Glutamatergic neuron (in vitro differentiated cells): ENCODE results near the gene MEFV. TPM values are rescaled to one million over a fixed set of nuclear protein-coding genes. Genes with fewer than 3 reads are reported as not detected.
"Not testable (repeated sequence)": the region's sequence is repeated elsewhere in the genome, so short reads cannot be mapped to it uniquely, and the experiment has no call there.

Source experiments
- DNase-seq: peaks from one replicate; pipeline ENCODE4 v3.0.0; 2022
- H3K27ac Mint-ChIP-seq: one replicate; pipeline ENCODE4 v1.8.0; 2020; ENCODE audit warnings: mild to moderate bottlenecking, mixed read lengths, inconsistent platforms; ENCODE audit not compliant: unreplicated experiment
- H3K27me3 Mint-ChIP-seq: one replicate; pipeline ENCODE4 v1.8.0; 2020; ENCODE audit warnings: mild to moderate bottlenecking, moderate library complexity, mixed read lengths, inconsistent platforms; ENCODE audit not compliant: unreplicated experiment
- H3K36me3 Mint-ChIP-seq: one replicate; pipeline ENCODE4 v1.8.0; 2020; ENCODE audit warnings: mild to moderate bottlenecking, mixed read lengths, inconsistent platforms; ENCODE audit not compliant: unreplicated experiment
- H3K4me1 Mint-ChIP-seq: one replicate; pipeline ENCODE4 v1.8.0; 2020; ENCODE audit warnings: mild to moderate bottlenecking, low read depth, mixed read lengths, inconsistent platforms; ENCODE audit not compliant: unreplicated experiment
- H3K4me3 Mint-ChIP-seq: one replicate; pipeline ENCODE4 v1.8.0; 2020; ENCODE audit warnings: mild to moderate bottlenecking, mixed read lengths, inconsistent platforms; ENCODE audit not compliant: unreplicated experiment
- H3K9me3 Mint-ChIP-seq: one replicate; pipeline ENCODE4 v1.8.0; 2020; ENCODE audit warnings: mild to moderate bottlenecking, moderate library complexity, mixed read lengths, inconsistent platforms; ENCODE audit not compliant: unreplicated experiment
- total RNA-seq: library from RNA; stranded (reverse); fragmentation: NEBNext Ultra II Directional; extraction: Animal tissue kit (Norgen Biotek cat#: 25700); gene quantifications from one replicate; pipeline ENCODE4 v1.2.1, GENCODE V29; 2021; ENCODE audit not compliant: unreplicated experiment
- TF ChIP-seq, protein P1 (sequence below): fragments of 200-600 bp; sonication (generic); IDR thresholded peaks from one replicate; pipeline ENCODE4 v1.5.0; 2021; ENCODE audit not compliant: partially characterized antibody, unreplicated experiment

Gene MEFV
- total RNA-seq, 1 donor from 2014 or later = not detected

DNA sequence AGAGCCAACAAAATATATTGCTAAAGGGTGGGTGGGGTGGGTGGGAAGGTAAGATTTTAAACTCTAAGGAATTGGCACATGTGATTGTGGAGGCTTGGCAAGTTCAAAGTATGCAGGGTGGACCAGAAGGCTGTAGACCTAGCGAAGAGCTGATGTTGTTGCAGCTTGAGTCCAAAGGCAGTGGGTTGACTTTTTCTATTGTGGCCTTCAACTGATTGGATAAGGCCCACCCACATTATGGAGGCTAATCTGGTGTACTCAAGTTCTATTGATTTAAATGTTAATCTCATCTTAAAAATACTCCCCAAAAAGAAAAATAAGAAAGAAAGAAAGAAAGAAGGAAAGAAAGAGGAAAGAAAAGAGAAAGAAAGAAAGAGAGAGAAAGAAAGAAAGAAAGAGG lies 43.9 kb downstream of the MEFV start:
- DNase-seq = no peak
- TF ChIP-seq, protein P1, sequence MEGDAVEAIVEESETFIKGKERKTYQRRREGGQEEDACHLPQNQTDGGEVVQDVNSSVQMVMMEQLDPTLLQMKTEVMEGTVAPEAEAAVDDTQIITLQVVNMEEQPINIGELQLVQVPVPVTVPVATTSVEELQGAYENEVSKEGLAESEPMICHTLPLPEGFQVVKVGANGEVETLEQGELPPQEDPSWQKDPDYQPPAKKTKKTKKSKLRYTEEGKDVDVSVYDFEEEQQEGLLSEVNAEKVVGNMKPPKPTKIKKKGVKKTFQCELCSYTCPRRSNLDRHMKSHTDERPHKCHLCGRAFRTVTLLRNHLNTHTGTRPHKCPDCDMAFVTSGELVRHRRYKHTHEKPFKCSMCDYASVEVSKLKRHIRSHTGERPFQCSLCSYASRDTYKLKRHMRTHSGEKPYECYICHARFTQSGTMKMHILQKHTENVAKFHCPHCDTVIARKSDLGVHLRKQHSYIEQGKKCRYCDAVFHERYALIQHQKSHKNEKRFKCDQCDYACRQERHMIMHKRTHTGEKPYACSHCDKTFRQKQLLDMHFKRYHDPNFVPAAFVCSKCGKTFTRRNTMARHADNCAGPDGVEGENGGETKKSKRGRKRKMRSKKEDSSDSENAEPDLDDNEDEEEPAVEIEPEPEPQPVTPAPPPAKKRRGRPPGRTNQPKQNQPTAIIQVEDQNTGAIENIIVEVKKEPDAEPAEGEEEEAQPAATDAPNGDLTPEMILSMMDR = no peak
- Mint-ChIP-seq H3K9me3 (peaks cover 13% of the 10 kb centered on the region), H3K4me1 (no peaks in the 10 kb centered on the region), H3K27me3 (no peaks in the 10 kb centered on the region), H3K27ac (no peak overlapping the region), H3K4me3 (no peak overlapping the region), H3K36me3 (peaks cover 12% of the 10 kb centered on the region)

DNA sequence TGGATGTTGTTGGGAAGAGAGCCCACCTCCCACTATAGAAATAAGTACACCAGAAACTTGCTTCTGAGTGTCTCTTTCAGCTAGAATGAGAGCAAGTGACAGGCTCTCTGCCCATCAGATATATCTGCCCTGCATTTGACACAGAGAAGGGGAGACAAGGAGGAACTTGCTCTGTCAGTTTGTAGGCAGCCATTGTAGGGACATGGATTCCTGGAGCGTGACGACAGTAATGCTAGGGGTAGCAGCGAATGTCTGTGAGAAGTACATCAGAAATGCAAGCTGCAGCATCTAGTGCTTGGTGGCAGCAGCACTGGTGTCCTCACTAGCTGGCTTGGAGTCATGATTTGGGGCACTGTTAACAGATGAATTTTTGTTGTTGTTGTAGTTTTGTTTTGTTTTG lies 44.4 kb downstream of the MEFV start:
- H3K27ac Mint-ChIP-seq = no peak overlapping the region
- no peaks in the 10 kb centered on the region for H3K4me1 Mint-ChIP-seq
- no peaks in the 10 kb centered on the region for H3K27me3 Mint-ChIP-seq
- H3K36me3 Mint-ChIP-seq = peaks cover 15% of the 10 kb centered on the region
- no peak overlapping the region for H3K4me3 Mint-ChIP-seq
- no peak for DNase-seq
- TF ChIP-seq, protein P1 = no peak
- peaks cover 15% of the 10 kb centered on the region for H3K9me3 Mint-ChIP-seq

DNA sequence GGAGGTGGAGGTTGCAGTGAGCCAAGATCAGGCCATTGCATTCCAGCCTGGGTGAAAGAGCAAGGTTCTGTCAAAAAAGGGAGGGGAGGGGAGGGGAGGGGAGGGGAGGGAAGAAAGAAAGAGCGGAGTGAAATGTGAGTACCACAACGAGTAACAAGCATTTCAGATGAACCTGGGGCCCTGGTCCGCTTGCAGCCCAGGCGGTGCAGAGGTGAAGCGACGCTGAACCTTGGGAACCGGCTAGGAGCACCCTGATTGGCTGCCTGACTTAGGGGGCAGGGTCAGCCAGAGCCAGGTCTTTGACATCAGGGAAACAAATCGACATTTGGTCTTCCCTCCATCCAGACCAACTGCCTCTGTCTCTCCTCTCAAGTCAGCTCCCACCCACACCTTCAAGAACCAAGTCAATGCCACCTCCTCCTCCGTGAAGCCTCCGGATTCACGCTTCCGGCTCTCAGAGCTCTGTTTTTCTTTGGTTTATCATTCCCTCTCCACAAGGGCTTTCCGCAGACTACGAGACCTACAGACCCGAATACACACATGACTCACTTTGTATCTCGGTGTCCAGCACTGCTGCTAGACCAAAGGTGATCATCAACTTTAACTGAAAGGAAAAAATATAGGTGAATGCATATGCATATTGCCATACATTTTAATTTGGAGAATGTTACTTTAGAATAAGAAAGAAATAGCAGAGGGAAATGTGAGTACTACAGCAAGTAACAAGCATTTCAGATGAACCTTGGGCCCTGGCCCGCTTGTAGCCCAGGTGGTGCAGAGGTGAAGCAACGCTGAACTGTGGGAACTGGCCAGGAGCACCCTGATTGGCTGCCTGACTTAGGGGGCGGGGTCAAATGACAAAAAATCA lies 49.1 kb downstream of the MEFV start:
- H3K4me3 Mint-ChIP-seq = no peak overlapping the region
- H3K4me1 Mint-ChIP-seq = no peaks in the 10 kb centered on the region
- DNase-seq = no peak
- H3K27ac Mint-ChIP-seq = no peak overlapping the region
- TF ChIP-seq, protein P1 = no peak
- peaks cover 14% of the 10 kb centered on the region for H3K9me3 Mint-ChIP-seq
- H3K27me3 Mint-ChIP-seq = no peaks in the 10 kb centered on the region
- peaks cover 27% of the 10 kb centered on the region for H3K36me3 Mint-ChIP-seq

DNA sequence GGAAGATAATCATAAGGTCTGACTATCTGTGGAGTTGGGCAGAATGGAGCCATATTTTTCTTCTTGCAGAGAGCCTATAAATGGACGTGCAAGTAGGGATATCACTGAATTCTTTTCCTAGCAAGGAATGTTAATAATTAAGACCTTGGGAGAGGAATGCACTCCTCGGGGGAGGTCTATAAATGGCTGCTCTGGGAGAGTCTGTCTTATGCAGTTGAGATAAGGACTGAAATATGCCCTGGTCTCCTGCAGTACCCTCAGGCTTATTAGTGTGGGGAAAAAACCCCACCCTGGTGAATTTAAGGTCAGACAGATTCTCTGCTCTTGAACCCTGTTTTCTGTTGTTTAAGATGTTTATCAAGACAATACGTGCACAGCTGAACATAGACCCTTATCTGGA lies 50.5 kb downstream of the MEFV start:
- not testable (repeated sequence) for H3K4me3 Mint-ChIP-seq, H3K4me1 Mint-ChIP-seq, H3K27ac Mint-ChIP-seq, DNase-seq, H3K27me3 Mint-ChIP-seq
- peaks cover 20% of the 10 kb centered on the region for H3K36me3 Mint-ChIP-seq
- peaks cover 12% of the 10 kb centered on the region for H3K9me3 Mint-ChIP-seq

DNA sequence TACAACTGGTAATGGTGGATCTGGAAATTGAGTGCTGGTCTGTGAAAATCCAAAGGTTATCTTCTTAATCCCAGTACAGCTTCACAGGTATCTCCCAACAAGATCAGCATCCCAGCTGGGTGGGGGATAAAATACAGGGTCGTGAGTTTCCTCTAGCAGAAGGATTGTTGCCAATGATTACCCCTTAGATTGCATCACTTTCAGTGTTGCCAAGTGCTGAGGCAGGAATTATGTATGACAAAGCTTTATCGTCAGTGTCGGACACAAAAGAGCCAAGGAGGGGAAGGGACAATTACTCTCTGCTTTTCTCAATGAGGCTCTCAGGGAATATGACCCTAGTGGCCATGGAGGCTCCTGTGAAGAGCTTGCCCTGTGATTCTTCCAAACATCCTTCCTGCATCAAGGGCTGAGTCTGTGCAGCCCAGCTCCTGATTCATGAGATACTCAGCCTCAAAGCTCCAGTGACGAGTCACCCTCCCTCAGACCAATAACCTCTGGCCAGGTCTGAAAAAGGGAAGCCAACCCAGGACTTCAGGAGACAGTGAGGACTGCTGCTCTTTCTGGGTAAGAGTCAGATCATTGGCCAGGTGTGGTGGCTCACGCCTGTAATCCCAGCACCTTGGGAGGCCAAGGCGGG lies 53.4 kb downstream of the MEFV start:
- Mint-ChIP-seq H3K4me1 (no peaks in the 10 kb centered on the region), H3K36me3 (peaks cover 16% of the 10 kb centered on the region), H3K27ac (no peak overlapping the region), H3K27me3 (peaks cover 3% of the 10 kb centered on the region), H3K9me3 (peaks cover 12% of the 10 kb centered on the region), H3K4me3 (no peak overlapping the region)
- DNase-seq = no peak
- TF ChIP-seq, protein P1 = no peak
